ENCODE measurements around the gene ATG12.
"Not testable (repeated sequence)": the region's sequence is repeated elsewhere in the genome, so short reads cannot be mapped to it uniquely, and the experiment has no call there.

ATG12 gene

GRCh38 chr5:115877342-115877741 lies 36.0 kb upstream of the ATG12 start:
- H3K9me2 ChIP-seq (ENCODE audit: low read depth, low read length); H3K27me3 ChIP-seq (ENCODE audit: insufficient read depth, low read length); H3K36me3 ChIP-seq (ENCODE audit: insufficient read depth, low read length); H3K9ac ChIP-seq (ENCODE audit: low read length); H2AFZ ChIP-seq (ENCODE audit: low read length); H3K79me2 ChIP-seq (ENCODE audit: insufficient read depth, low read length); H3K4me3 ChIP-seq (ENCODE audit: low read depth, low read length, poor library complexity, severe bottlenecking); H3F3A ChIP-seq (ENCODE audit: insufficient read depth, low read length); H3K4me2 ChIP-seq (ENCODE audit: low read length); H4K20me1 ChIP-seq (ENCODE audit: insufficient read depth, low read length); H3K4me1 ChIP-seq (ENCODE audit: insufficient read depth, low read length, severe bottlenecking); H3K9me3 ChIP-seq (ENCODE audit: low read length); H3K27ac ChIP-seq (ENCODE audit: low read depth, low read length, poor library complexity, severe bottlenecking): not testable (repeated sequence)

- Histone ChIP-seq H3K4me2 (ENCODE audit: low read length) (no peak overlapping the region), H3K79me2 (ENCODE audit: insufficient read depth, low read length) (no peaks in the 10 kb centered on the region), H4K20me1 (ENCODE audit: insufficient read depth, low read length) (no peaks in the 10 kb centered on the region), H3K4me3 (ENCODE audit: low read depth, low read length, poor library complexity, severe bottlenecking) (no peak overlapping the region), H3K36me3 (ENCODE audit: insufficient read depth, low read length) (peaks cover 17% of the 10 kb centered on the region), H3K4me1 (ENCODE audit: insufficient read depth, low read length, severe bottlenecking) (no peaks in the 10 kb centered on the region), H3K9me2 (ENCODE audit: low read depth, low read length) (no peaks in the 10 kb centered on the region), H3F3A (ENCODE audit: insufficient read depth, low read length) (no peaks in the 10 kb centered on the region), H3K27me3 (ENCODE audit: insufficient read depth, low read length) (no peaks in the 10 kb centered on the region), H3K27ac (ENCODE audit: low read depth, low read length, poor library complexity, severe bottlenecking) (no peak overlapping the region), H3K9me3 (ENCODE audit: low read length) (no peaks in the 10 kb centered on the region), H2AFZ (ENCODE audit: low read length) (no peak overlapping the region), H3K9ac (ENCODE audit: low read length) (no peak overlapping the region)
- no peak for TF ChIP-seq CTCF (IDR thresholded peaks at IDR 0.05; ENCODE audit: low read length)
- no peak for TF ChIP-seq EZH2 (IDR thresholded peaks at IDR 0.05; ENCODE audit: borderline replicate concordance, low read length)
Measured at GRCh38 chr5:115875447-115875846, 34.1 kb upstream of the ATG12 start.

GRCh38 chr5:115873392-115873791 lies 32.0 kb upstream of the ATG12 start:
- H3K9me2 ChIP-seq (ENCODE audit: low read depth, low read length): no peaks in the 10 kb centered on the region
- H2AFZ ChIP-seq (ENCODE audit: low read length): no peak overlapping the region
- no peak overlapping the region for H3K27ac ChIP-seq (ENCODE audit: low read depth, low read length, poor library complexity, severe bottlenecking)
- H3F3A ChIP-seq (ENCODE audit: insufficient read depth, low read length): no peaks in the 10 kb centered on the region
- H3K27me3 ChIP-seq (ENCODE audit: insufficient read depth, low read length): no peaks in the 10 kb centered on the region
- no peak overlapping the region for H3K4me3 ChIP-seq (ENCODE audit: low read depth, low read length, poor library complexity, severe bottlenecking)
- no peak overlapping the region for H3K9ac ChIP-seq (ENCODE audit: low read length)
- TF ChIP-seq EZH2 (IDR thresholded peaks at IDR 0.05; ENCODE audit: borderline replicate concordance, low read length): no peak
- no peak for TF ChIP-seq CTCF (IDR thresholded peaks at IDR 0.05; ENCODE audit: low read length)
- H3K36me3 ChIP-seq (ENCODE audit: insufficient read depth, low read length): peaks cover 20% of the 10 kb centered on the region
- no peak overlapping the region for H3K4me2 ChIP-seq (ENCODE audit: low read length)
- H3K4me1 ChIP-seq (ENCODE audit: insufficient read depth, low read length, severe bottlenecking): no peaks in the 10 kb centered on the region
- no peaks in the 10 kb centered on the region for H4K20me1 ChIP-seq (ENCODE audit: insufficient read depth, low read length)
- no peaks in the 10 kb centered on the region for H3K79me2 ChIP-seq (ENCODE audit: insufficient read depth, low read length)
- H3K9me3 ChIP-seq (ENCODE audit: low read length): no peaks in the 10 kb centered on the region

GRCh38 chr5:115872447-115872846 lies 31.1 kb upstream of the ATG12 start:
- Histone ChIP-seq H2AFZ (ENCODE audit: low read length) (no peak overlapping the region), H3K4me1 (ENCODE audit: insufficient read depth, low read length, severe bottlenecking) (no peaks in the 10 kb centered on the region), H3K79me2 (ENCODE audit: insufficient read depth, low read length) (no peaks in the 10 kb centered on the region), H3K4me2 (ENCODE audit: low read length) (no peak overlapping the region), H3K27ac (ENCODE audit: low read depth, low read length, poor library complexity, severe bottlenecking) (no peak overlapping the region), H3K9ac (ENCODE audit: low read length) (no peak overlapping the region), H3K36me3 (ENCODE audit: insufficient read depth, low read length) (peaks cover 20% of the 10 kb centered on the region), H3F3A (ENCODE audit: insufficient read depth, low read length) (no peaks in the 10 kb centered on the region), H4K20me1 (ENCODE audit: insufficient read depth, low read length) (no peaks in the 10 kb centered on the region), H3K9me3 (ENCODE audit: low read length) (no peaks in the 10 kb centered on the region), H3K27me3 (ENCODE audit: insufficient read depth, low read length) (no peaks in the 10 kb centered on the region), H3K4me3 (ENCODE audit: low read depth, low read length, poor library complexity, severe bottlenecking) (no peak overlapping the region), H3K9me2 (ENCODE audit: low read depth, low read length) (no peaks in the 10 kb centered on the region)
- no peak for TF ChIP-seq CTCF (IDR thresholded peaks at IDR 0.05; ENCODE audit: low read length)
- TF ChIP-seq EZH2 (IDR thresholded peaks at IDR 0.05; ENCODE audit: borderline replicate concordance, low read length): no peak

Measured in OCI-LY1 (cell line).